OCI-LY1 (cell line): ENCODE data around the gene LAPTM5.

ENCODE experiments used
- H2AFZ ChIP-seq: fragments of 200-600 bp; sonication (generic), shearing (Covaris generic); 2 replicates; pipeline ENCODE4 v1.6.0; 2014; ENCODE audit warnings: antibody characterized with exemption, mild to moderate bottlenecking, low read length
- H3F3A ChIP-seq: fragments of 200-600 bp; sonication (generic), shearing (Covaris generic); 2 replicates; pipeline ENCODE4 v1.6.0; 2014; ENCODE audit warnings: mild to moderate bottlenecking, antibody characterized with exemption, low read length, moderate library complexity; ENCODE audit not compliant: insufficient read depth
- H3K27ac ChIP-seq: fragments of 200-600 bp; sonication (generic); 2 replicates; pipeline ENCODE4 v1.5.1; 2014; ENCODE audit warnings: low read length, mixed run types, mild to moderate bottlenecking, low read depth; ENCODE audit not compliant: poor library complexity, severe bottlenecking
- H3K27me3 ChIP-seq: fragments of 200-600 bp; sonication (generic); 2 replicates; pipeline ENCODE4 v1.6.0; 2014; ENCODE audit warnings: antibody characterized with exemption, mild to moderate bottlenecking, low read length, moderate library complexity; ENCODE audit not compliant: insufficient read depth
- H3K36me3 ChIP-seq: fragments of 200-600 bp; sonication (generic); 2 replicates; pipeline ENCODE4 v1.6.1; 2014; ENCODE audit warnings: mild to moderate bottlenecking, antibody characterized with exemption, low read length, moderate library complexity, mixed read lengths; ENCODE audit not compliant: insufficient read depth
- H3K4me1 ChIP-seq: fragments of 200-600 bp; sonication (generic); 2 replicates; pipeline ENCODE4 v1.5.1; 2014; ENCODE audit warnings: mild to moderate bottlenecking, low read length, moderate library complexity; ENCODE audit not compliant: insufficient read depth, severe bottlenecking
- H3K4me2 ChIP-seq: fragments of 200-600 bp; sonication (generic), shearing (Covaris generic); 2 replicates; pipeline ENCODE4 v1.6.1; 2014; ENCODE audit warnings: low read length
- H3K4me3 ChIP-seq: fragments of 200-600 bp; sonication (generic); 2 replicates; pipeline ENCODE4 v1.5.1; 2014; ENCODE audit warnings: low read length, low read depth, mild to moderate bottlenecking, mixed read lengths; ENCODE audit not compliant: poor library complexity, severe bottlenecking
- H3K79me2 ChIP-seq: fragments of 200-600 bp; shearing (Covaris generic); 2 replicates; pipeline ENCODE4 v1.6.1; 2016; ENCODE audit warnings: mixed run types, low read length, mixed read lengths; ENCODE audit not compliant: insufficient read depth
- H3K9ac ChIP-seq: fragments of 200-600 bp; sonication (generic), shearing (Covaris generic); 2 replicates; pipeline ENCODE4 v1.6.1; 2014; ENCODE audit warnings: mild to moderate bottlenecking, low read length, mixed read lengths
- H3K9me2 ChIP-seq: fragments of 200-600 bp; sonication (generic), shearing (Covaris generic); 2 replicates; pipeline ENCODE4 v1.6.1; 2014; ENCODE audit warnings: low read depth, mild to moderate bottlenecking, low read length, mixed read lengths
- H3K9me3 ChIP-seq: fragments of 200-600 bp; shearing (Covaris generic); 2 replicates; pipeline ENCODE4 v1.6.1; 2014; ENCODE audit warnings: low read length, mixed read lengths
- H4K20me1 ChIP-seq: fragments of 200-600 bp; sonication (generic), shearing (Covaris generic); 2 replicates; pipeline ENCODE4 v1.6.0; 2016; ENCODE audit warnings: mild to moderate bottlenecking, low read length; ENCODE audit not compliant: insufficient read depth
- EZH2 ChIP-seq: fragments of 200-600 bp; sonication (generic), shearing (Covaris generic); IDR thresholded peaks from 2 replicates; pipeline ENCODE4 v1.8.0; 2017; ENCODE audit warnings: borderline replicate concordance, mixed run types, mild to moderate bottlenecking, antibody characterized with exemption, low read length, moderate library complexity, mixed read lengths
- TF ChIP-seq, protein P1 (sequence below): fragments of 200-600 bp; sonication (generic), shearing (Covaris generic); IDR thresholded peaks from 2 replicates; pipeline ENCODE4 v1.5.1; 2017; ENCODE audit warnings: mild to moderate bottlenecking, antibody characterized with exemption, low read length, moderate library complexity, mixed read lengths

Gene LAPTM5

DNA sequence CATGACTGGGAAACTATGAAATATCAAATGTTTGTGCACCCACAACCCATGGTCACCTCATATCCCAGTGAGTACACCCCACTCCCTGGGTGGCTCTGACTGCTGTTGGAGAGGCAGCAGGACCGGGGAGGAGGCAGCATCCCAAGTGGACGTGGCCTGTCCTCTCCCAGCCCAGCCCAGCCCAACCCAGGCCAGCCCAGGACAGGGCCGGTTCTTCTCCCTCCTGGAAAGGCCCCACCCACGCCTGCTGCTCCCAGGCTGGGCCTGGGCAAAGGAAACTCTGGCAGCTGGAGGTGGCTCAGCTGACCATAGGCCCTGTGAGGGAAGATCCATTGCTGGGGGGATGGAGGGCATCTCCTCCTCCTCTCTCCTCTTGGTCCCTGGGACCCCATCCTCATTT, 53.3 kb downstream of the LAPTM5 start:
- Histone ChIP-seq H3K79me2 (no peaks in the 10 kb centered on the region), H3F3A (no peaks in the 10 kb centered on the region), H3K27me3 (no peaks in the 10 kb centered on the region), H3K27ac (no peak overlapping the region), H3K9ac (no peak overlapping the region), H4K20me1 (no peaks in the 10 kb centered on the region), H3K36me3 (no peaks in the 10 kb centered on the region), H3K4me3 (no peak overlapping the region), H2AFZ (no peak overlapping the region), H3K9me2 (no peaks in the 10 kb centered on the region), H3K9me3 (no peaks in the 10 kb centered on the region), H3K4me2 (no peak overlapping the region), H3K4me1 (no peaks in the 10 kb centered on the region)
- TF ChIP-seq, protein P1, sequence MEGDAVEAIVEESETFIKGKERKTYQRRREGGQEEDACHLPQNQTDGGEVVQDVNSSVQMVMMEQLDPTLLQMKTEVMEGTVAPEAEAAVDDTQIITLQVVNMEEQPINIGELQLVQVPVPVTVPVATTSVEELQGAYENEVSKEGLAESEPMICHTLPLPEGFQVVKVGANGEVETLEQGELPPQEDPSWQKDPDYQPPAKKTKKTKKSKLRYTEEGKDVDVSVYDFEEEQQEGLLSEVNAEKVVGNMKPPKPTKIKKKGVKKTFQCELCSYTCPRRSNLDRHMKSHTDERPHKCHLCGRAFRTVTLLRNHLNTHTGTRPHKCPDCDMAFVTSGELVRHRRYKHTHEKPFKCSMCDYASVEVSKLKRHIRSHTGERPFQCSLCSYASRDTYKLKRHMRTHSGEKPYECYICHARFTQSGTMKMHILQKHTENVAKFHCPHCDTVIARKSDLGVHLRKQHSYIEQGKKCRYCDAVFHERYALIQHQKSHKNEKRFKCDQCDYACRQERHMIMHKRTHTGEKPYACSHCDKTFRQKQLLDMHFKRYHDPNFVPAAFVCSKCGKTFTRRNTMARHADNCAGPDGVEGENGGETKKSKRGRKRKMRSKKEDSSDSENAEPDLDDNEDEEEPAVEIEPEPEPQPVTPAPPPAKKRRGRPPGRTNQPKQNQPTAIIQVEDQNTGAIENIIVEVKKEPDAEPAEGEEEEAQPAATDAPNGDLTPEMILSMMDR: no peak
- TF ChIP-seq EZH2: no peak

DNA sequence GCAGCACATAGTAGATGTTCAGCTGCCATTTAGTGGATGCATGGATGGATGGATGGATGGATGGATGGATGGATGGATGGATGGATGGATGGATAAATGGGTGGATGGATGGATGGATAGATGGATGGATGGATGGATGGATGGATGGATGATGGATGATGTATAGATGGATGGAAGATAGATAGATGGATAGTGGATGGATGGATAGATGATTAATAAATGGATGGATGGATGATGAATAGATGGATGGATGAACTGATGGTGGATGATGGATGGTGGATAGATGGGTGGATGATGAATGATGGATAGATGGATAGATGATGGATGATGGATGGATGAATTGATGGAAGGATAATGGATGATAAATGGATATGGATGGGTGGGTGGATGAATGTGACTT, 54.8 kb downstream of the LAPTM5 start:
- no peaks in the 10 kb centered on the region for H3F3A ChIP-seq
- TF ChIP-seq, protein P1: no peak
- TF ChIP-seq EZH2: no peak
- no peak overlapping the region for H3K9ac ChIP-seq
- H3K27me3 ChIP-seq: no peaks in the 10 kb centered on the region
- no peaks in the 10 kb centered on the region for H3K9me2 ChIP-seq
- H3K36me3 ChIP-seq: no peaks in the 10 kb centered on the region
- H4K20me1 ChIP-seq: no peaks in the 10 kb centered on the region
- no peak overlapping the region for H3K4me3 ChIP-seq
- no peak overlapping the region for H3K27ac ChIP-seq
- no peaks in the 10 kb centered on the region for H3K9me3 ChIP-seq
- H3K4me1 ChIP-seq: no peaks in the 10 kb centered on the region
- H3K79me2 ChIP-seq: no peaks in the 10 kb centered on the region
- H3K4me2 ChIP-seq: no peak overlapping the region
- H2AFZ ChIP-seq: no peak overlapping the region

GRCh38 chr1:30701258-30701633, 56.3 kb downstream of the LAPTM5 start:
- Histone ChIP-seq H3K27ac (no peak overlapping the region), H3F3A (no peaks in the 10 kb centered on the region), H4K20me1 (no peaks in the 10 kb centered on the region), H3K27me3 (no peaks in the 10 kb centered on the region), H2AFZ (no peak overlapping the region), H3K79me2 (no peaks in the 10 kb centered on the region), H3K9me3 (no peaks in the 10 kb centered on the region), H3K4me2 (no peak overlapping the region), H3K9ac (no peak overlapping the region), H3K4me1 (no peaks in the 10 kb centered on the region), H3K36me3 (no peaks in the 10 kb centered on the region), H3K4me3 (no peak overlapping the region), H3K9me2 (no peaks in the 10 kb centered on the region)
- TF ChIP-seq EZH2: no peak
- TF ChIP-seq, protein P1: no peak
